ENCODE data around the gene NOL4L.
"Not testable (repeated sequence)": the region's sequence is repeated elsewhere in the genome, so short reads cannot be mapped to it uniquely, and the experiment has no call there.

Gene NOL4L

GRCh38 chr20:32429343-32429742 lies 155.8 kb downstream of the NOL4L start:
- H3K4me3 ChIP-seq (ENCODE audit: low read depth, low read length): no peak overlapping the region
- TF ChIP-seq CTCF (IDR thresholded peaks at IDR 0.05; ENCODE audit: borderline replicate concordance, insufficient read depth, low read depth, low read length): no peak

GRCh38 chr20:32427996-32428395 lies 157.1 kb downstream of the NOL4L start:
- H3K4me3 ChIP-seq (ENCODE audit: low read depth, low read length): no peak overlapping the region
- TF ChIP-seq CTCF (IDR thresholded peaks at IDR 0.05; ENCODE audit: borderline replicate concordance, insufficient read depth, low read depth, low read length): no peak

- no peak overlapping the region for H3K4me3 ChIP-seq (ENCODE audit: low read depth, low read length)
- TF ChIP-seq CTCF (IDR thresholded peaks at IDR 0.05; ENCODE audit: borderline replicate concordance, insufficient read depth, low read depth, low read length): no peak
Measured at GRCh38 chr20:32421290-32421689, 163.8 kb downstream of the NOL4L start.

- H3K4me3 ChIP-seq (ENCODE audit: low read depth, low read length): no peak overlapping the region
- no peak for TF ChIP-seq CTCF (IDR thresholded peaks at IDR 0.05; ENCODE audit: borderline replicate concordance, insufficient read depth, low read depth, low read length)
Measured at GRCh38 chr20:32418376-32418775, 166.8 kb downstream of the NOL4L start.

GRCh38 chr20:32416206-32416605 lies 168.9 kb downstream of the NOL4L start:
- TF ChIP-seq CTCF (IDR thresholded peaks at IDR 0.05; ENCODE audit: borderline replicate concordance, insufficient read depth, low read depth, low read length): no peak
- H3K4me3 ChIP-seq (ENCODE audit: low read depth, low read length): no peak overlapping the region

GRCh38 chr20:32415494-32415893 lies 169.6 kb downstream of the NOL4L start:
- no peak overlapping the region for H3K4me3 ChIP-seq (ENCODE audit: low read depth, low read length)
- TF ChIP-seq CTCF (IDR thresholded peaks at IDR 0.05; ENCODE audit: borderline replicate concordance, insufficient read depth, low read depth, low read length): no peak

GRCh38 chr20:32411955-32412706 lies 173.0 kb downstream of the NOL4L start:
- H3K4me3 ChIP-seq (ENCODE audit: low read depth, low read length): no peak overlapping the region
- TF ChIP-seq CTCF (IDR thresholded peaks at IDR 0.05; ENCODE audit: borderline replicate concordance, insufficient read depth, low read depth, low read length): no peak

GRCh38 chr20:32407131-32407750 lies 177.9 kb downstream of the NOL4L start:
- not testable (repeated sequence) for H3K4me3 ChIP-seq (ENCODE audit: low read depth, low read length)
